Ovary (tissue), 9 donors: ENCODE data around the gene ADAMTSL3. TPM values are rescaled to one million over a fixed set of nuclear protein-coding genes. Genes with fewer than 3 reads are reported as not detected.
A peak's percentile ranks its signal among the peaks of the same experiment; 100 is the strongest.

Experiments
- DNase-seq, 5 donors: peaks; one replicate each; pipeline ENCODE4 v3.0.0-alpha.2; 2019 to 2020
- H3K27ac ChIP-seq, 2 donors: fragments of 200-600 bp; one replicate each; pipeline versions ENCODE4 v1.5.1 to v1.8.0; 2019 to 2022
- H3K27me3 ChIP-seq: fragments of 200-600 bp; one replicate; pipeline ENCODE4 v1.8.0; 2022
- H3K36me3 ChIP-seq: fragments of 200-600 bp; sonication (generic); one replicate; pipeline ENCODE4 v1.5.1; 2019
- H3K4me1 ChIP-seq: one replicate; pipeline ENCODE4 v1.8.1; 2013; ENCODE audit warnings: mild to moderate bottlenecking, moderate library complexity; ENCODE audit not compliant: insufficient read depth
- H3K4me3 ChIP-seq: fragments of 200-600 bp; sonication (generic); one replicate; pipeline ENCODE4 v1.5.1; 2017
- H3K9me3 ChIP-seq, 2 donors: fragments of 200-600 bp in 1 of 2; sonication (generic) in 1 of 2; one replicate each; pipeline versions ENCODE4 v1.5.1 to v1.8.1; 2013 to 2019; ENCODE audit warnings: mild to moderate bottlenecking in 1 of 2, moderate library complexity in 1 of 2
- CTCF ChIP-seq, 3 donors: fragments of 450-650 bp in 2 of 3; fragments of 200-600 bp in 1 of 3; IDR thresholded peaks; one replicate each; pipeline versions ENCODE4 v1.5.1 to v1.8.0; 2016 to 2022; ENCODE audit warnings: antibody characterized with exemption in 3 of 3, mild to moderate bottlenecking in 1 of 3
- EP300 ChIP-seq: sonication (generic); formaldehyde crosslinking; IDR thresholded peaks from one replicate; pipeline ENCODE4 v1.6.1; 2017; ENCODE audit warnings: antibody characterized with exemption
- POLR2A ChIP-seq: fragments of 450-650 bp; IDR thresholded peaks from one replicate; pipeline ENCODE4 v1.6.1; 2017; ENCODE audit warnings: antibody characterized with exemption, mild to moderate bottlenecking, moderate library complexity
- WGBS, 3 donors: extraction: QIAGEN DNeasy Blood & Tissue Kit in 1 of 3; methylation state at CpG; one replicate each; pipeline versions ENCODE4 v1.1.5 to v1.1.7; 2013 to 2017; 5-methylcytosine and 5-hydroxymethylcytosine counted together
- intact Hi-C, 4 donors: fragments of 100-400 bp; cut with DNase I; formaldehyde crosslinking; loops; one replicate each; pipeline versions ENCODE4 v1.11.0 to v1.15.1; 2022 to 2023
- polyA plus RNA-seq, 2 donors: library from polyadenylated mRNA; stranded (reverse); fragments of 200-250 nt in 1 of 2; fragments of 350-450 nt in 1 of 2; fragmentation: Illumina TruSeq in 1 of 2; extraction: RNeasy Lipid Tissue Mini Kit (QIAGEN cat#74804) in 1 of 2; gene quantifications; one replicate each; pipeline ENCODE4 v1.2.3, GENCODE V29; 2013 to 2014
- total RNA-seq, 7 donors: library from RNA; depleted of rRNA in 2 of 7; stranded (reverse); fragments of >200 nt in 2 of 7; fragmentation: NEBNext Ultra II Directional in 3 of 7; extraction: Animal tissue kit (Norgen Biotek cat#: 25700) in 3 of 7; gene quantifications; one replicate each; pipeline versions ENCODE4 v1.1.0 to v1.2.4, GENCODE V29; 2016 to 2023
- donor health status: DM: no; HTN: no; CAD: no; lungs with moderate emphysema.
- donor health status: DM: no; HTN: no; CAD: no.
- donor health status: Bipolar disorder and iron deficiency.
- donor health status: DM: yes; HTN: yes; CAD: no.
- donor health status: DM: no; HTN: no; CAD: no.
- donor health status: DM: yes; HTN: yes; CAD: no.

ADAMTSL3 gene
- total and polyA plus RNA-seq, 9 donors: 0.96 to 9.0 (median 3.7) TPM

DNA sequence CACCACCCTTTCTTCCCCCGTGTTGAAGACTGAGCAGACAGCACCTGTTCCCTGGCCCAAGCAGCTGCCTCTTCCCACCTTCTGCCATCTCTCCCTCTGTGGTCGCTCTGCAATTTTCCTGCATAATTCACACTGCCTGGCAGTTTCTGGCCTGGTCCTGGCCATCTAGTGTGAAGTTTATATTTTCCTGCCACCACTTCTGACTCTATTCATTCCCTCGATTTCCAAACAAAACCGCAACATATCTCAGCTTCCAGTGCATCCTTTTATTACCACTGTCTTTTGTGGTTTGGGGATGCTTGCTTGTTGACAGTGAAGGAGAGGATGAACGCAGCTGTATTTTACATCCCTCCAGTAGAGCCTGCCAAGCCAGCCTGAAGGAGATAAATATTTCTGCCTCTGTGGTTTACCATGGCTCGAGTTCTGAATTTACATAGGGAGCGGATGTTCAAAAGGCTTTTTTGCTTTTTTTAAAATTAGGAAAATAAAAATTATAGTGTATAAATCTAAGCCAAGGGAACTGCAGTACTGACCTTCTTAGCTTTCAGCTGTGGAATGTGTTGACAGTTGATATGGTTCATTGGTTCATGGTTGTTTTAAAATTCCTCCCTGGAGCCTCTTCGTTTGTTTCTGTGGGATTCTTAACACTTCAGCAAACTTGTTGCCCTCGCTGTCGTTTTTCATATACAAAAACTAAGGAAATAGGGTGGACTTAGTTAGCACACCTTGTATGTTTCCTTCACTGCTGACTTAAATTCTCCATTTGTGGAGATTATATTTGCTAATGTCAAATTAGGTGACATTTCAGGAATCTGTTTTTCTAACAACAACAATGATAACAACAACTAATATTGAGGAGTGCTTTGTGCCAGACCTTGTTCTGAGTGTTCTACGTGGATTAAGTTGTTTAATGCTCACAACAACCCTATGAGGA, 250.5 kb downstream of the ADAMTSL3 start:
- 4 to 14% (median 6%) methylated on average over 11 of the region's 11 CpGs for WGBS, 3 donors
- TF ChIP-seq POLR2A (no peak), EP300 (no peak), CTCF (IDR thresholded peaks at IDR 0.05) (no peak)
- Histone ChIP-seq H3K27ac (peak overlapping the region in 1 of 2 donors; percentile 67), H3K27me3 (no peaks in the 10 kb centered on the region), H3K9me3 (no peaks in the 10 kb centered on the region), H3K4me3 (no peak overlapping the region), H3K4me1 (peaks cover 14% of the 10 kb centered on the region), H3K36me3 (no peaks in the 10 kb centered on the region)
- intact Hi-C loops: no loop called here
- DNase-seq: peak; percentile 30 to 65 (median 43)

- TF ChIP-seq POLR2A (no peak), CTCF (IDR thresholded peaks at IDR 0.05) (no peak), EP300 (no peak)
- Histone ChIP-seq H3K9me3 (no peaks in the 10 kb centered on the region), H3K27me3 (no peaks in the 10 kb centered on the region), H3K27ac (no peak overlapping the region), H3K36me3 (no peaks in the 10 kb centered on the region), H3K4me1 (peaks cover 12% of the 10 kb centered on the region), H3K4me3 (no peak overlapping the region)
- intact Hi-C loops: no loop called here
- WGBS, 3 donors: 57 to 71% (median 61%) methylated on average over 5 of the region's 5 CpGs
- DNase-seq: no peak
Observed at GRCh38 chr15:83905556-83906273, 251.8 kb downstream of the ADAMTSL3 start.

DNA sequence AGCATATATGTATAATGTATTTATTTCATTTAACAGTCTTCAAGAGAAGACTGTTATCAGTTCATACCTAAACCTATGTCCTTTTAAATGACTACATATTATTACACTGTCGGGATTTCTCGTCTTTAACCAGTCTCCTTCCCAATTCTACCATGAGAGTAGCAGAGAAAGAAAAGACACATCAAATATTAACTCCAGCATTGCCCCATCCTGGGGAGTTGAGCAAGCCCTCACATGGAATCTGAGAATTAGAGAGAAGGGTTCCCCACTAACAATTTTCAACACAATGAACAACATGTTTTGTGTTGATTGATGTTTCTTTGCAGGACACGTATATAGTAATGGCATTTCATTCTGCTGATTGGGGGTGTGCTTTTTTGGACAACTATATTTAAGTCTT, 257.4 kb downstream of the ADAMTSL3 start:
- TF ChIP-seq EP300: no peak
- TF ChIP-seq CTCF (IDR thresholded peaks at IDR 0.05): no peak
- no peak for TF ChIP-seq POLR2A
- H3K9me3 ChIP-seq: no peaks in the 10 kb centered on the region
- DNase-seq: no peak

GRCh38 chr15:83912343-83912742, 258.4 kb downstream of the ADAMTSL3 start:
- no peak for DNase-seq
- Histone ChIP-seq H3K27me3 (no peaks in the 10 kb centered on the region), H3K36me3 (no peaks in the 10 kb centered on the region), H3K9me3 (no peaks in the 10 kb centered on the region), H3K4me3 (no peak overlapping the region), H3K27ac (no peak overlapping the region), H3K4me1 (no peaks in the 10 kb centered on the region)
- TF ChIP-seq CTCF (IDR thresholded peaks at IDR 0.05) (no peak), EP300 (no peak), POLR2A (no peak)
- 80 to 84% (median 82%) methylated on average over 2 of the region's 2 CpGs for WGBS, 3 donors
- intact Hi-C loops: no loop called here

More for the DNA sequence above, 257.4 kb downstream of the ADAMTSL3 start:
- Histone ChIP-seq H3K27ac (no peak overlapping the region), H3K36me3 (no peaks in the 10 kb centered on the region), H3K27me3 (no peaks in the 10 kb centered on the region), H3K4me3 (no peak overlapping the region), H3K4me1 (no peaks in the 10 kb centered on the region)
- 79 to 95% (median 95%) methylated on average over 3 of the region's 3 CpGs for WGBS, 3 donors
- intact Hi-C loops: no loop called here
